Stimulated activated naive CD4-positive, alpha-beta T cell treated with Interleukin-2 at 50 U/mL for 16 hours (primary cell): ENCODE results near the gene DOLK.
A peak's percentile ranks its signal among the peaks of the same experiment; 100 is the strongest.

Experiments used
- DNase-seq: peaks from one replicate; lab custom pipeline; 2025; lab: John Stamatoyannopoulos, UW

DOLK gene

GRCh38 chr9:128906741-128907140 lies 40.7 kb downstream of the DOLK start:
- DNase-seq, result no peak

DNA sequence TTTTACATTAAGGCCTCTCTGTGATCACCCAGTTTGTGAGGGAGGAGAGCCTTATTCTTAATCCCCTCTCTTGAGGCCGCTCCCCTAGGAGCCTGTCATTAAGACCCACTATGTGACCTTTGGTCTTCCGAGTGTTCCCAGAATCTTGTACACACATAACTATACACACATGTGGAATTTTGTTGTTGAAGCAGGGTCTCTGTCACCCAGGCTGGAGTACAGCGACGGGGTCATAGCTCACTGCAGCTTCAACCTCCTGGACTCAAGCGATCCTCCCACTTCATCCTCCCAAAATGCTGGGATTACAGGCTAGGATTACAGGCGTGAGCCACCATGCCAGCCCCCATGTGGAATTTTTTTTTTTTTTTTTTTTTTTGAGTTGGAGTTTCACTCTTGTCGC lies 41.4 kb downstream of the DOLK start:
- no peak for DNase-seq

- DNase-seq, result no peak
These were observed 43.4 kb downstream of the DOLK start for GRCh38 chr9:128903871-128904620.

DNA sequence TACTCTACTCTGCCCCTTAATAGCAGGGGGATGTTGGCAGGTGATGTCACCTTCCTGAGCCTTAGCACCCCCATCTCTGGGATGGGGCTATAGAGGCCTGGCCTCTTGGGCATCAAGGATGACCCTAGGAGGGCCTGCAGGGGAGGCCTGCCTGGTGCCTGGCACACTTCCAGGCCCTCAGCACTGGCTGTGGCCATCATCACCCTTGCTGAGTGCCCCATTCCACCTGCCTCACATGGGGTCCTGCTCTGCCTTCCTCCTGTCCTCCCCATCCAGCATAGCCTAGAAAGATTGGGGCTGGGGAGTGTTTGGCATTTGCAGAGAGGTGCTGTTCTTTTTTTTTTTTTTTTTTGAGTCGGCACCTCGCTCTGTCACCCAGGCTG lies 44.3 kb downstream of the DOLK start:
- DNase-seq, result no peak

DNA sequence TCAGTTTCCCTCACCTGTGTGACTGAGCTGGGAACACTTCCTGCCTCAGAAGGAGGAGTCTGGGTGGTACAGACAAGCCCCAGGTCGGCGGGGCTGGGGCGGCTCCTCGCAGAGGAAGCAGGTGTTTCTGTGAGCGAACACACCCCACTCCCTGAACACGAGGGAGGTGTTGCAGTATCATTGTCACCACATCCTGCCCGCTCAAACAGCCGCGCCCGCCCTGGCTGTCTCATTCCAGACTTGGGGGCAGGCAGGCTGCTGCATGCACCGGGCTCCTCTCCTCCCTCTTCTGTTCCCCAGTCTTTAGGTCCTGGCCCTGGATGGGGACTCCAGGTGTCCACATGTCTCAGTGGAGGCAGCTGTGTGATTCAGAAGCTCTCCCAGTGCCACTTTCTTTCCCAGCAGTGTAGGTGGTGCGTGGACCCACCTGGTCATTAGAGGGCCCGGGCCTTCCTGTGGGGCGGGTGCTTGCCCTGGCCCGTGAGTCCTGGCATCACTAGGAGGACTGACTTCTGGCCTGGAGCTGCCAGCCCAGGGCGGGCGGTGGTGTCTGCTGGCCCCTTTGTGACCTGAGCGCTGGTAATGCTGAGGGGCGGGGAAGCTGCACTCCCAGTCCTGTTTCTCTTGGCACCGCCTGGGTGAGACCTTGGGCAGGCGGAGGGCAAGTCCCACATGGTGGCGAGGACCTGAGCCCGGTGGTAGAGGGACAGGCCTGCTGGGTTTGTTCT lies 44.9 kb downstream of the DOLK start:
- DNase-seq, result peak; percentile 80

DNA sequence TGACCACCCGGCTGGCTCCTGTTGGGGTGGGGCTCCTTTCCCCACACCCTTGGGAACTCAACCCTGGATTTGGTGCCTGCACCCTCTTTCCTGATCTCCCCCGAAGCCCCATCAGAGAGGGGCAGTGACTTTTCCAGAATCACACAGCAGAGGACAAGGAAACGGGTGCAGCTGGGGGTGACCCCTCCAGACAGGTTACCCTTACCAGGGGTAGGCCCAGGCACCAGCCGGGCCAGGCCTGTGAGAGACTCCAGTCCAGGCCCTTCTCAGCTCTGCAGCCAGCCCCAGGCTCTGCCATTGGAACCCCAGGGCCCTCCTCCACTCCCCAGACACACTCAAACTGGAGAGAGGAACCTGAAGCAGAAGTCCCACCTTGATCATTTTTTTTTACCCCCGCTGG lies 45.6 kb downstream of the DOLK start:
- DNase-seq, result no peak

DNA sequence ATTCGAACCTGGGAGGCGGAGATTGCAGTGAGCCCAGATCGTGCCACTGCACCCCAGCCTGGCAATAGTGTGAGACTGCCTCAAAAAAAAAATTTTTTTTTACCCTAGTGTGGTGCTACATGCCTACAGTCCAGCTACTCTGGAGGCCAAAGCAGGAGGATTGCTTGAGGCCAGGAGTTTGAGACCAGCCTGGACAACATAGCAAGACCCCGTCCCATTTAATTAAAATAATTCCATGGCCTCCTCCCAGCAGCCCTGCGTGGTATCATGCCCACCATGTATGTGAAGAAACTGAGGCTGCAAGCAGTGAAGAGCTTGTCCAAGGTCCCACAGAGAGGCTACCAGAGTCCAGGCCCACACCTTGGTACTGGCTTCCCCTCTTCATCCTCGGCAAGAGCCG lies 46.0 kb downstream of the DOLK start:
- no peak for DNase-seq

GRCh38 chr9:128899566-128900322 lies 47.7 kb downstream of the DOLK start:
- no peak for DNase-seq

- DNase-seq, result no peak
These were observed 48.4 kb downstream of the DOLK start for GRCh38 chr9:128898845-128899565.

GRCh38 chr9:128898382-128898781 lies 49.0 kb downstream of the DOLK start:
- no peak for DNase-seq

DNA sequence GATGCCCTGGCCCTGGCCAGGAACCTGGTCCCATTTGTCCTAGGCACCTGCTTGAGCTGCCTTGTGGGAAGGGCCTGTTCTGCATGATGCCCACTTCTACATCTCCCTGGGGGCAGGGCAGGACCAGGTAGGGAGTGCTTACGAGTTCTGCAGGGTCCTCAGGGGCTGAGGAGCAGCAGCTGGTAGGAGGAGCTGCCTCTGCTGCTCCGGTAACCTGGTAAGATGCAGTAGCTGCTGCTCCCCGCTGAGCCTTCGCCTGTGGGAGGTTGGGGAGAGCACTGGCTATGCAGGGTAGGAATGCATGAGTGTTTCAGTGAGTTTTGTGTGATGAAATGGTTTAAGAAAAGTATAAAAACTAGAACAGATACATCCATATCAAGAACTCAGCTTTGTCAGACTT lies 51.8 kb downstream of the DOLK start:
- DNase-seq, result no peak
